Rectal smooth muscle tissue (tissue), 1 donor: ENCODE data around the gene ADAMTS1.
A peak's percentile ranks its signal among the peaks of the same experiment; 100 is the strongest.
"Not testable (repeated sequence)": the region's sequence is repeated elsewhere in the genome, so short reads cannot be mapped to it uniquely, and the experiment has no call there.

Source experiments
- H3K27ac ChIP-seq: one replicate; pipeline ENCODE4 v1.7.0; 2013; ENCODE audit warnings: low read depth, low read length, inconsistent platforms
- H3K27me3 ChIP-seq: one replicate; pipeline ENCODE4 v1.7.0; 2013; ENCODE audit warnings: low read length; ENCODE audit not compliant: control insufficient read depth, insufficient read depth
- H3K36me3 ChIP-seq: one replicate; pipeline ENCODE4 v1.7.0; 2013; ENCODE audit warnings: low read length; ENCODE audit not compliant: control insufficient read depth, insufficient read depth
- H3K4me1 ChIP-seq: one replicate; pipeline ENCODE4 v1.7.0; 2013; ENCODE audit warnings: low read length; ENCODE audit not compliant: control insufficient read depth, insufficient read depth
- H3K4me3 ChIP-seq: one replicate; pipeline ENCODE4 v1.7.0; 2013; ENCODE audit warnings: low read length
- H3K9ac ChIP-seq: one replicate; pipeline ENCODE4 v1.7.0; 2013; ENCODE audit warnings: low read length

Gene ADAMTS1

DNA sequence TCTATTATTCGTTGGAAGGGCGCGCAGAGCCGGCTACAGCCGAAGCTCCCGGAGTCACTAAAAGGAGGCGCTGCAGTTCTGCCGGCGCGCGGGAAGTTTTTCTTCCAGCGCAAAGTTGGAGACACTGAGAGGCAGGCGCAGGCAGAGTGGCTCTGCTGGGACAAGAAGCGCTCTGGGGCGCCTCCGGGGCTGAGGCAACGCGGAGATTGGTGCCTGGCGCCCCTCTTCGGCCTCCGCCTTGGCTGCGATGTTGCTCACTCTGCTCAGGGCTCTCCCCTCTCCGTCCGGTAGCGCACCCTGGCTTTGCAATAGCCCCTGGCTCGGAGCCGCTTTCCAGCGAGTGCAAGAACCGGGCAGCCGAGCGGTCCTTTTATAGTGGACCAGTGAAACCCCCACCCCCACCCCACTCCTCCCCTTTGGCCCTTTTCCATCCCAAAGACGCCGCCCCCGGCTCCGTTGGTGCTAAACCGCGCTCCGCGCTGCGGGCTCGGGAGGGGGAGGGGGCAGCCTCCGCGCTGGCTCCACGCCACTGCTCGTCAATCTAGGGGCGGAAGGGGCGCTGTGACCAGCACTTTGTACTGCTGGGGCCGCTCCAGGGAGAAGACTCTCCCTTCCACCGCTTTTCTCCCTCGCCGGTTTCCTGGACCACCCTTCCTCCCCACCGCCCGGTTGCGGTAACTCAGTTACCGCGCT is at the start of gene ADAMTS1:
TSS of gene ADAMTS1 (minus strand) at position 344 of the 693 bp plus-strand sequence. CDS start 455 bp downstream, outside the sequence.
- peak within 1 kb of the TSS; percentile 55 for H3K9ac ChIP-seq
- H3K4me1 ChIP-seq = peaks cover 3% of the 10 kb centered on the region
- no peaks in the 10 kb centered on the region for H3K27me3 ChIP-seq
- peak within 1 kb of the TSS; percentile 63 for H3K4me3 ChIP-seq
- H3K36me3 ChIP-seq = peaks cover 4% of the 10 kb centered on the region
- peak within 1 kb of the TSS; percentile 88 for H3K27ac ChIP-seq

DNA sequence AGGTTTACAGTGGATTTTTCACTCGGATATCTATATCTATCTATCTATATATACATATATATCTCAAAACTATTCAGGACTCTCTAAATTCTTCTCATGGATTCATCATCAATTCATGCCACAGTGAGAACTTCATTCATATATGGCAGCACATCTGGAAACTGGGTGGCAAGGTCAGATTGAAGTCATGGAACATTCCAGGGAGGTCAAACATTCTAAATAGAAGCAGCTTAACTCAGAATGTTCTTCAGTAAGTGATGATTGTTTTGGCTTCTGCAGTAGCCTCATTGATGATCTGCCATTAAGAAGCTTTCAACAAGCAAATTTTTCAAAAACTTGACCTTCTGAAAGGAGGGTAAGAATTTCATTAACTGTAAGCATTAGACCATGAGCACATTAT is 46.9 kb upstream of the ADAMTS1 start:
- no peaks in the 10 kb centered on the region for H3K36me3 ChIP-seq
- H3K27ac ChIP-seq = no peak overlapping the region
- H3K4me3 ChIP-seq = no peak overlapping the region
- H3K9ac ChIP-seq = no peak overlapping the region
- H3K27me3 ChIP-seq = no peaks in the 10 kb centered on the region
- H3K4me1 ChIP-seq = no peaks in the 10 kb centered on the region

DNA sequence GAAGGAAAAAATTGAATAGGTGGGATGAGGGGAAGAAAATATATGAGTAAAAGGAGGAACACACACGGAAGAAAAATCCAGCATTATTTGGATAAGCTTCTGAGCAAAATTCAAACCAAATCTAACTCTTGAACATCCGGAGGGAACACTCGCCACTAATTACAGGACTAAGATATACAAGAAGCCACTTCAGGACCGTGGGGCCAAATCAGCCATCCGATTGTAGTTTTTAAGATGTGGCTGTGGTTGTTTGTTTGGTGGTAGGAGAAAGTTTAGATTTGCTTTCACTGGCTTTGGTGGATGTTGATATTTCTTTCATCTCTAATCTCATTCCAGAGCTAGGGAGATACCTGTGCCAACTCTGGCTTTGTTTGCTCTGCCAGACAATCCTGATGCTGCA is 43.7 kb upstream of the ADAMTS1 start:
- H3K27me3 ChIP-seq = no peaks in the 10 kb centered on the region
- no peak overlapping the region for H3K27ac ChIP-seq

DNA sequence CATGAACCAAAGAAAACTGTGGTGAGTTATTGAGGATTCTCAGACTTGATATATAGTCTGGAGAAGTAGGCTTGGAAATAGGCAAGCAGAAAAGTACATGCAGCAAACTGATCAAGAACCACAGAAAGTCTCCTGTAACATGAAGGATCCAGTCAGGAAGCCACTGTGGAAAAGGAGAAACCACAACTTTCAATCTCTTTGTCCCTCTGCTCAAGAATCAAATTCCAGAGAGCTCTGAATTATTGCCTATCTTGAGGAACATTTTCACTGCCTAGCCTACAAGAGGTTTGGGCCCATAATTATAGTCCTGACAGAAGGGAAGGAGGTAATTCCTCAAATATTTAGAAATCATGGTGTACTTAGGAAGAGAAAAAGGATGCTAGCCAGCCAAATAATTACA is 43.0 kb upstream of the ADAMTS1 start:
- Histone ChIP-seq H3K4me3 (no peak overlapping the region), H3K27me3 (no peaks in the 10 kb centered on the region), H3K27ac (no peak overlapping the region), H3K36me3 (no peaks in the 10 kb centered on the region), H3K4me1 (no peaks in the 10 kb centered on the region), H3K9ac (no peak overlapping the region)

More for the DNA sequence above, 43.7 kb upstream of the ADAMTS1 start:
- Histone ChIP-seq H3K4me1 (no peaks in the 10 kb centered on the region), H3K4me3 (no peak overlapping the region), H3K36me3 (no peaks in the 10 kb centered on the region), H3K9ac (no peak overlapping the region)

DNA sequence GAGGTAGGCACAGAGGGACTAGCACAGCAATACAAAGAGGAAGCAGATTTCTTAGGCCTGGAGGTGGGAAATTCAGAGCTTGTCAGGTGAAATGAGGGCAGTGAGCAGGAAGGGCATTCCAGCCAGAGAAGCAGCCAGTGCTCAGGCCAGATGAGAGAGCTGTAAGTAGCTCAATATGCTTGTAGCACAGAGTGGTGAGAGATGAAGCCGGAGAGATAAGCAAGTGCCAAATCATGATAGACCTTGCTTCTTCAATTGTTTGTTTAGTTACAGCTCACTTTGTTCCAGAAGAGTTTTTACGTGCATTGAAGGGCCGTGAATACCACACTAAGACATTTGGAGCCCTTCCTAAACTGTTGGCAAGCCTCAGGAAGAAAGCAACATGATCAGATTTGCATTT is 42.0 kb upstream of the ADAMTS1 start:
- no peaks in the 10 kb centered on the region for H3K27me3 ChIP-seq
- H3K4me1 ChIP-seq = no peaks in the 10 kb centered on the region
- no peak overlapping the region for H3K9ac ChIP-seq
- H3K27ac ChIP-seq = no peak overlapping the region
- no peaks in the 10 kb centered on the region for H3K36me3 ChIP-seq
- no peak overlapping the region for H3K4me3 ChIP-seq

DNA sequence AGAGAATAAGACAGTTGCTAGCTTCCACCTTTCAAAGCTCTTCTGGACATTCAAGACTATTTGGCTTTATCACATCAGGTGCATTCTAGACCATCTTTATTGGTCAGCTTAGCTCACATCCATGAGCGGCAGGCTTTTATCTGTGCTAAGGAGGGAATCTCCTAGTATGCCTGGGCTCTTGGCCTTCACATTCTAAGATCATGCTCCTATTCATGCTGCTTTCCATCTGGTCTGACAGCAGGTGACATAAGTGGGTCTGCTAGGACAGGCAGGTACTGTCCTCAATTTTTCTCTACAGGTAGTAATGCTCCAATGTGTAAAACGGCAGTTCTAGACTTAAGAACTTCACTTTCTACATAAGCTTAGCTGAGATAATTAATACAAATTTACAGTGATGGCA is 39.2 kb upstream of the ADAMTS1 start:
- H3K27me3 ChIP-seq = no peaks in the 10 kb centered on the region
- H3K27ac ChIP-seq = no peak overlapping the region
- H3K36me3 ChIP-seq = no peaks in the 10 kb centered on the region
- no peak overlapping the region for H3K9ac ChIP-seq
- no peak overlapping the region for H3K4me3 ChIP-seq
- no peaks in the 10 kb centered on the region for H3K4me1 ChIP-seq

DNA sequence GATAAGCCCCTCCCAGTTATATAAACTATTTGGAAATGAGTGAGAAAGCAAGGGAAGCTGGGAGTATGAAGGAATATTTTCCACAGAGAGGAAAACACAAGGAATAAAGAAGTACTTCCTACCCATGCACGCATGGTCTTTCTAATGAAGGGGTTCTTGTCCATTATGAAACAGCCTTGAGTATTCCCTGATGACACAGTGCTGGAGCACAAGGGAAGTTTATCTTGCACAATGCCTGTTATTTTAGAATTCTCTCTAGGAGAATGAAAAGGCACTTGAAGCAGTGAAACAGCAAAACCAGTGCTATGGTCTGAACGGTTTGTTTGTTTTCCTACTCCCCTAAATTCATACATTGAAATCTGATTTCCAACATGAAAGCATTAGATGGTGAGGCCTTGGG is 38.6 kb upstream of the ADAMTS1 start:
- no peak overlapping the region for H3K9ac ChIP-seq
- H3K27me3 ChIP-seq = no peaks in the 10 kb centered on the region
- no peak overlapping the region for H3K27ac ChIP-seq
- H3K36me3 ChIP-seq = no peaks in the 10 kb centered on the region
- no peaks in the 10 kb centered on the region for H3K4me1 ChIP-seq
- no peak overlapping the region for H3K4me3 ChIP-seq

DNA sequence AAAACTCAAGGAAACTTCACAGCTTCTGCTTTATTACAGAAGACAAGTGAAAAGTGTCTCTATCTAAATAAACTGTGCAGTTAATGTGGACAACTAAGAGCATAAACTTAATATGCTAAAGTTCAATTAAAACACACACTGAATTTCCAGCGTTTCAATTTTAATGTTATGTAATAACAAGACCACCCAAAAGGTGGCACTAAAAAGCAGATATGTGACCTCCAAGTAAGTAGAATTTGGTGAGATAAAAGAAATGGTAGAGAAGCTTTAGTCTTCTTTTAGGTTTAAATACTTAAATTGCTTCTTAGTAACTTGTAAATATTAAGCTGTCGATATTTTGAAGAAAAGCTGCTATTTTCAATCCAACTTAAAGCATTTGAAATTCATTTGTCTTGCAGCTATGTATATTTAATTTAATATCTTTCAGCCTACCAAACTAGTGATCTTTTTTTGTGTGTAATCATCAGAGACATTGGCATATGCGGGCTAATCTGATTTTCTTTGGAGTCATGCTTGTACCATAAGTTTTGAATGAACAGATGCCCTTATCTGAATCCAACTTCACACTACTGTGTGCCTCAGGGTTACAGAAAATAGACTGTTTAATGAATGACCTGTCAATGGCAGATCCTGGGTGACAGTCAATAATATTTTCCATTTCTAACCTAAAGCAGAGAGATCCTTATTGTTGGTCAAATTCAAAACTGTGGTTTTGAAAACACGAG is 36.5 kb upstream of the ADAMTS1 start:
- no peaks in the 10 kb centered on the region for H3K4me1 ChIP-seq
- H3K27ac ChIP-seq = no peak overlapping the region
- no peak overlapping the region for H3K4me3 ChIP-seq
- no peaks in the 10 kb centered on the region for H3K36me3 ChIP-seq
- H3K27me3 ChIP-seq = no peaks in the 10 kb centered on the region
- no peak overlapping the region for H3K9ac ChIP-seq

DNA sequence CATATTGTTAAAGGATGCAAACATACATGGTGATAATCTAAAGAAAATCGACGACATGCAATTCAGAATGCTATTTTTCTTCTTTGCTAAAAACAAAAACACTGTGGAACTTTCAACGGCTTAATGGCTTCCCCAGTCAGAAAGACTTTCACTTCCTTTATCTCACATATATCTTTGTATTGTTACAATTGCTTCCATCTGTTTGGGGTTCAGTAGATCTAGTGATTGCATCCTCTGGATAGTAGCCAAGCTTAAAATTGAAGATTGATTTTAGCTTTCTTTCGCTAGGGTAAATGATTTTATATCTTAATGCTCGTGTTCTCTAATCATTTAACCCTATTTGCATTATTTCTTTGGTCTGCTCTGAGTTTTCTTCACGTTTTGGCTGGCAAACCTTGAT is 31.8 kb upstream of the ADAMTS1 start:
- no peaks in the 10 kb centered on the region for H3K4me1 ChIP-seq
- H3K27ac ChIP-seq = no peak overlapping the region
- H3K27me3 ChIP-seq = no peaks in the 10 kb centered on the region
- no peak overlapping the region for H3K9ac ChIP-seq
- H3K4me3 ChIP-seq = no peak overlapping the region
- no peaks in the 10 kb centered on the region for H3K36me3 ChIP-seq

DNA sequence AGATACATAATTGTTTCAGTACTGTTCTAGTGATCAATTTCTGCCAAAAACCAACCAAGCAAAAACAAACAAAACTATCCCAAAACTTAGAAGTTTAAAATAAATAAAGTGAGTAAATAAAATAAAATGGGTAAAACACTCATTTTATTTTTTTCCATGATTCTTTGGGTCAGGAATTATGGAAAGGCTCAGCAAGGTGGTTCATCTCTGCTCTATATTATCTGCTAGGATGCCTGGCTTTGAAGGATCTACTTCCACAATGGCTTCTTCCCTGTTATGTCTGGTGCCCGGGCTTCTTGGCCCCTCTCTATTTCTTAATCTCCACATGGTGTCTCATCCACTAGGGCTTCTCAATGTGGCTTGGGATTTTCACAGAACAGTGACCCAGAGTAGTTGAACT is 29.1 kb upstream of the ADAMTS1 start:
- Histone ChIP-seq H3K27me3 (no peaks in the 10 kb centered on the region), H3K27ac (no peak overlapping the region), H3K9ac (no peak overlapping the region), H3K4me1 (no peaks in the 10 kb centered on the region), H3K36me3 (no peaks in the 10 kb centered on the region), H3K4me3 (no peak overlapping the region)

DNA sequence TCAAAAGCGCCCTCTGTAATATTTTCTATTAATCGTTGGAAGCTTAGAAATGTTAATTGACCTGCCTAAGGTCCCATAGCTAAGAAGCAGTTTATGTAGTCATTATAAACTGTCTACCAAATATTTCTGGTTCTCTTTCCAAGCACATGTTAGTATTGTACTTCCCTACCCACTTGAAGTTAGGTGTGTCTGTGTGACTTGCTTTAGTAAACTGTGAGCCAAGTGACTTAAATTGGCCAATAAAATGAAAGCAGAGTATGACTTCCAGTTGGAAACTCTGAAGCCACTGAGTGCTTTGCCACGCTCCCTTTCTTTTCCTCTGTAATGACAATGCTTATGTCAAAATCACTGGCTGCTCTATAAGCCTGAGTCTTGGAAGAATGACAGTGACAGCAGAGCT is 20.6 kb upstream of the ADAMTS1 start:
- Histone ChIP-seq H3K27me3 (no peaks in the 10 kb centered on the region), H3K9ac (no peak overlapping the region), H3K27ac (no peak overlapping the region), H3K36me3 (no peaks in the 10 kb centered on the region), H3K4me3 (no peak overlapping the region), H3K4me1 (no peaks in the 10 kb centered on the region)

DNA sequence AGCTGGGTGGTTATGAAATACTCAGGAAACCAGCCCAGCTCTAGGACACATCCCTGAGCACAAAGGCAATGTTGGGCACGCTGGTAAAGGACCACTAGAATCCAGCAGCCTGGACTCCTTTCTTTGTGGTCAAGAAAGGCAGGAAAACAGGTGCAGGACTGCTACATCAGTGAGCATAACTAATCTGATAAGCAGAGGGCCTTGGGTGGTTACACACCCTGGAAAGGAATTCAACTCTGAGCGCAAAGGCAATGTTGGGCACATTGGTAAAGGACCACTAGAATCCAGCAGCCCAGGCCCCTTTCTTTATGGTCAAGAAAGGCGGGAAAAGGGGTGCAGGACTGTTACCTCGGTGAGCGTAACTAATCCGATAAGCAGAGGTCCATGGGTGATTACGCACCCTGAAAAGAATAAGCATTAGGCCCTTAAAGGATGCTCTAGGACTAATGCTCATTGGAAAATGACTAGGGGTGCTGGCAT is 11.7 kb upstream of the ADAMTS1 start:
- not testable (repeated sequence) for H3K36me3 ChIP-seq, H3K4me3 ChIP-seq, H3K27ac ChIP-seq, H3K27me3 ChIP-seq, H3K9ac ChIP-seq, H3K4me1 ChIP-seq

DNA sequence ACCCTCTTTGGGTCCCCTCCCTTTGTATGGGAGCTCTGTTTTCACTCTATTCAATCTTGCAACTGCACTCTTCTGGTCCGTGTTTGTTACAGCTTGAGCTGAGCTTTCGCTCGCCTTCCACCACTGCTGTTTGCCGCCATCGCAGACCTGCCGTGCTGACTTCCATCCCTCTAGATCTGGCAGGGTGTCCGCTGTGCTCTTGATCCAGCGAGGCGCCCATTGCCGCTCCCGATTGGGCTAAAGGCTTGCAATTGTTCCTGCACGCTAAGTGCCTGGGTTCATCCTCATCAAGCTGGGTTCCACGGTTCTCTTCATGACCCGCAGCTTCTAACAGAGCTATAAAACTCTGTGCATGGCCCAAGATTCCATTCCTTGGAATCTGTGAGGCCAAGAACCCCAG is 9.5 kb upstream of the ADAMTS1 start:
- H3K27me3 ChIP-seq, H3K4me1 ChIP-seq, H3K27ac ChIP-seq, H3K4me3 ChIP-seq, H3K9ac ChIP-seq, H3K36me3 ChIP-seq: not testable (repeated sequence)
